ENCODE measurements around the gene CEP120.

DNA sequence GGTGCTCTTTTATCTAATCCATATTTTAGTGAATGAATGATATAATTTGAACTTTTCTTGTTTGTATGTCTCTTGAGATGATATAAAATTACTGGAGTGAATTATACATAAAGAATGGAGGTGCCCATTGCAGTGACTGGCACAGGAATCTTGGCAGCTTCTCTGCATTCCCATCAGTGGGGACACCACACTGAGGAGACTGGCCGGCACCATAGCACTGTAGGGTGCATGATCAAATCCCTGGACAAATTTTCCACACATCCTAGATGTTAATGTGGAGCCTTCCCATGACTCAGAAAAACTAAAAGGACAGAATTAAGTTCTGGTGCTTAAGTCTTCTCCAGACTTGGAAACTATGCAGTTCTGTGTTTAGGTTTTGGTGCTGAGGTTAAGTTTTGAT is 124.1 kb downstream of the CEP120 start:
- no peak for TF ChIP-seq GATA2 (IDR thresholded peaks at IDR 0.05; ENCODE audit: low read depth, low read length)
- no peak for TF ChIP-seq GATA3 (IDR thresholded peaks at IDR 0.05; ENCODE audit: low read depth, low read length)

Data from SH-SY5Y (cell line).